ENCODE data around the gene CEP19.

The CEP19 gene

DNA sequence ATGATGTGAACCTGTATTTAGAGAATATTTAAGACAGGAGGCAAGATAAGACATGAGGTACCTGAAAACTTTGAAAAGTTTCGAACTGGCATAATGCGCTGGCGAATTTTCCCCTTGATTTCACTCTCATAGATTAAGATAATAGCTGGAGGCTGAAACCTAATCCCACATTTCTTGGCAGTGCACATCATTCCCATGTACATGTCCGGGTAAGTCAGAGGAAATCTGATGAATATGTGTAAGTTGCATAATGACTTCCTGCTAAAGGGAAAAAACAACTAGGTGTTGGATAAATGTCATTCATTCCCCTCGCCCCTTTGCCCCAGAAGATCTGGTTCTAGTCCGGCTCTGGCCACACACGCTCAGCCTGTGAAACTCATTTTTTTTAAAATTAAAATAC lies 3.6 kb downstream of the CEP19 start:
- DNase-seq (ENCODE audit: low read depth in 2 of 2): no peak

DNA sequence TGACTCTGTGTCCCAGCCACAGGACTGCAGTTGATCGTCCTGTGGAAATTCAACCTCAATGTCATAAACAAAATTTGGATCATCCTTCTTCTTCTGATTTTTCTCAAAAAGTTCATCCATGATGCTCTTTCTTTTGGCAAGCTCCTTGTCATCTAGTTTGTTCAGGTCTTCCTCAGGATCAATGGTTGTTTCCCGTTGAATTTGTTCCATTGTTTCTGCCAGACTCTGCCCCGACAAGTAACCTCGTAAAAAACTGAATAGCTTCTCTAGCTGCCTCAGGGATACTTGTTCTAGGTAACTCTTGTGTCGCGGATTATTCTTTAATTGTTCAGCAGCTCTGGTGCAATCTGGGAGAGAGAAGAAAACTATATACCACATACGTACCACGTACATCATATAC lies 4.5 kb downstream of the CEP19 start:
- no peak for DNase-seq (ENCODE audit: low read depth in 2 of 2)

DNA sequence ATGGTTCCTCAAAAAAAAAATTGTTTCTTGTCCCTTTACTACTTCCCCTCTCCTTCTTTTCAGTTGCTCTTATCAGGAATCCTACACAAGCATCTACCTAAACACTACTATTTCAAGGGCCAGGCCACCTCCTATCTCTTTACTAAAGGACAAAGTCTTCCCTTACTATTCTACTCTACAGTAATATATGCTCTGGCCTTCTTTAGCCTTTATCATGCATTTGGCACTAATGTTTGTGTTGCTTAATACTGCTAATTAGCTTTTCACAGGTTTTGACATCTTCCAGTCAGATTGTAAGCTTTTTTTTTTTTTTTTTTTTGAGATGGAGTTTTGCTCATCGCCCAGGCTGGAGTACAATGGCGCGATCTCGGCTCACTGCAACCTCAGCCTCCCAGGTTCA lies 5.3 kb downstream of the CEP19 start:
- DNase-seq (ENCODE audit: low read depth in 2 of 2): no peak

DNA sequence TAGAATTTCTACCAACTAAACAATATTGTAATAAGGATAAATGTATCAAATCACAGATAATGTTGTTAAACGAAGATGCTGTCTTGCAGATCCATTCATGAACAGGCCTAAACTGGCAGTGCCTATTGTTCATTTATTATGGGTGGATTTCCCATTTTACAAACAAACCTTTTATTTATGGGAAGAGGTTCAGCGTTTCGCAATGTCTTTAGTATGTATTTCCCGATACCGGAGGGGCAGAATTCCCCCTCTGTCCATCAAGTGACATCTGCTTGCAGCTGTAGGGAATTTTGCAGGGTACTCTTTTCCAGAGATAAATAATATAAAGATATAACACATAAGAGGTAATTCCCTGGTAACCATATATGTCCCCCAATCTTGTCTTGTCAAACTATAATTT lies 5.7 kb downstream of the CEP19 start:
- DNase-seq (ENCODE audit: low read depth in 2 of 2): no peak

DNA sequence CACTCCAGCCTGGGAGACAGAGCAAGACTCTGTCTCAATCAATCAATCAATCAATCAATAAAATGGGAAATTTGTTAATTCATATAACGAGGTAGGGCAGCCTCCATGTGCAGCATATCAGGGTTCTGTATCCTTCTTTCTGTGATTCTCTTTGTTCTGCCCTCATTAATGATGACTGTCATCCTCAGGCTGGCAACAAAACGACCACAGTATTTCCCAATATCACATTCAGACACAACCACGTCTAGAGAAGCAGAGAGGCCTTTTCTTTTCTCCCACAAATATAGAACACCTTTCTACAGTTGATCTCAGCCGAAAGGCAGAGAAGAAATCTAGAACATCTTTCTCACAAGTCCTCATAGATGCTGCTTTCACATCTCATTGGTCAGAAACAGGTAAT lies 11.2 kb downstream of the CEP19 start:
- DNase-seq (ENCODE audit: low read depth in 2 of 2): no peak

DNA sequence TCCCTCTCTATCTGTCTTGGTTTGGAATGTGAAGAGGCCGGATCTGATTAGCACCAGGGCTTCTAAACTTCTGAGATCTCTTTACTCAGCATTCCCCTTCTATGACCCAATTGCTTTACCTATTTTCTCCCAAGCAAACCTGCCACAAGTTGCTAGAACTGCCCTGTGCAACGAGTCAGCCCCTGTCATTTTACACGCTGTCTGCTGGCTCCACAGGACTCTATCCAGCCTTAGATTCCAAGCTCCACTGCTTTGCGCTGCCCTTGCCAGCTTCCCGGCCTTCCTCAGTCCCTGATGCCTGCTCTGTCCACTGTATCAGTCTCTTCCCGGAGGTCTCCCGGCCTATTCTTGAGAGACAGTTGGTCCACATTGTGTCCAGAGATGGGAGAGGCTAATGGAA lies 12.3 kb downstream of the CEP19 start:
- DNase-seq (ENCODE audit: low read depth in 2 of 2): no peak

DNA sequence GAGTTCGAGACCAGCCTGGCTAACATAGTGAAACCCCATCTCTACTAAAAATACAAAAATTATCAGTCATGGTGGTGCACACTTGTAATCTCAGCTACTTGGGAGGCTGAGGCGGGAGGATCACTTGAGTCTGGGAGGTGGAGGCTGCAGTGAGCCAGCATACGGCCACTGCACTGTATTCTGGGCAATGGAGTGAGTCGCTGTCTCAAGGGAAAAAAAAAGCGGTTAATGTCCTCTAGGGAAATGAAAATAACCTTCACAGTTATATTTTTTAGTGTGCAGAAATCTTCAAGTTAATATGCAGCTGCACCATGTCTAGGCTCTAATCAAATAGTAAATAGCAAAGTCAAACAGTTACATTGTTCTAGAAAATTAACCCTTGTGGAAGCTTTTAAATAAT lies 14.8 kb downstream of the CEP19 start:
- no peak for DNase-seq (ENCODE audit: low read depth in 2 of 2)

DNA sequence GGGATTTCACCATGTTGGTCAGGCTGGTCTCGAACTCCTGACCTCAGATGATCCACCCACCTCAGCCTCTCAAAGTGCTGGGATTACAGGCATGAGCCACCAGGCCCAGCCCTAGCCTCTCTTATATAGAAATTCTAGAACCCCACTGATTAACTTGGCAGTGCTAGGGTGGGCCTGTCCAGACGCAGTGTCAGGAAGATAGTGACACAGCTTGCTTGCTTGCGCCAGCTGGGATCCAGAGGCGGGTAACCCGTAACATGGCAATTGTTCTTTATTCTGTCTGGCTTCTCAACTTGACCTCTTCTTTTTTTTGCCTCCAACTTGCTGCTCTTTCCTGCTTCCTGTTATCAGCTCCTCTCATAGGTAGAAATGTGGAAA lies 16.2 kb downstream of the CEP19 start:
- DNase-seq (ENCODE audit: low read depth in 2 of 2): no peak

DNA sequence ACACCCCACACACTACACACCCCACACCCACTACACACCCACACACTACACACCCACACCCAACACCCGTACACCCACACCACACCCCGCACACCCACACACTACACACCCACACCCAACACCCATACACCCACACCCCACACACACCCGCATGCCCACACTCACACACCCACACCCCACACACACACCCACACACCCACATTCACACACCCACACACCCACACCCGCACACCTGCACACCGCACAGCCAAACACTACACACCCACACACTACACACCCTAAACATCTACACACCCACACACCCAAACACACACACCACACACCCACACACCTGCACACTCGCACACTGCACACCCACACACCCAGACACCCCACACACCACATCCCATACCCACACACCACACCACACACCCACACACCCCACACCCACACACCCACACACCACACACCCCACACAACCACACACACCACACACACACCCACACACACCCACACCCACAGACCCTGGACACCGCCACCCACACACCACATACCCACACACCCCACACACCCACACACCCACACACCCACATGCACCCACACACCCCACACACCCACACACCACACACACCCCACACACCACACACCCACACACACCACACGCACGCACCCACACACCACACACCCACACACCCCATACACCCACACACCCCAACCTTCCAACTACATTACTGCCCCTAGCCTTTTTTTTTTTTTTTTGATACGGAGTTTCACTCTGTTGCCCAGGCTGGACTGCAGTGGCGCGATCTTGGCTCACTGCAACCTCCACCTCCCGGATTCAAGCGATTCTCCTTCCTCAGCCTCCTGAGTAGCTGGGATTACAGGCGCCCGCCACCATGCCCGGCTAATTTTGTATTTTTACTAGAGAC lies 16.9 kb downstream of the CEP19 start:
- DNase-seq (ENCODE audit: low read depth in 2 of 2): peak in 1 of 2 experiments; percentile 17

DNA sequence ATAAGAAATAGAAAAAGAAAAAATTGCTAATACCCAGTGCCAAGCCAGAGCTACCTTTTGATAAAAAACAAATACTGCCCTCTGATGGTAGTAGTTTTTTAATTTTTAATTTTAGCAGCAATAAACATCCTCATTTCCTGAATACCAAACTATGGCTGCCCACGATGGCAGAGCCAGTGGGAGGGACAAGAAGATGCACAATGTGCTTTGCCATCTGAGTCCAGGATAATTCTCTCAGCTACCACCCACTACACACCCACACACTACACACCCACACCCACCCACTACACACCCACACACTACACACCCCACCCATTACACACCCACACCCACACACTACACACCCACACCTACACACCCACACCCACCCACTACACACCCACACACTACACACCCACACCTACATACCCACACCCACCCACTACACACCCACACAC lies 17.8 kb downstream of the CEP19 start:
- DNase-seq (ENCODE audit: low read depth in 2 of 2): no peak

DNA sequence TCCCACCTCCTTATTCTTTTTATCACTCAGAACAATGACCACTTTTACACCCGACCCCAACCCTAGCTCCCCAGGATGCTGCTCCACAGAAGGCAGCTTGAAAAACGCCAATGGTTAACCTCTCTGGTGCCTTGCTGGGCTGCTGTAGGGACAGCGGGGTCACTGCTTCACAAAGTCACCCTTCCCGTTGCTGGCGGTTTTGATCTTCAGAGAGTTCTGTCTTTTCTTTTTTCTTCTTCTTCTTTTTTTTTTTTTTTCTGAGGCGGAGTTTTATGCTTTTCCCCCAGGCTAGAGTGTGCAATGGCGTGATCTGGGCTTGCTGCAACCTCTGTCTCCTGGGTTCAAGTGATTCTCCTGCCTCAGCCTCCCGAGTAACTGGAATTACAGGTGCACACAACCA lies 20.7 kb downstream of the CEP19 start:
- DNase-seq (ENCODE audit: low read depth in 2 of 2): no peak

DNA sequence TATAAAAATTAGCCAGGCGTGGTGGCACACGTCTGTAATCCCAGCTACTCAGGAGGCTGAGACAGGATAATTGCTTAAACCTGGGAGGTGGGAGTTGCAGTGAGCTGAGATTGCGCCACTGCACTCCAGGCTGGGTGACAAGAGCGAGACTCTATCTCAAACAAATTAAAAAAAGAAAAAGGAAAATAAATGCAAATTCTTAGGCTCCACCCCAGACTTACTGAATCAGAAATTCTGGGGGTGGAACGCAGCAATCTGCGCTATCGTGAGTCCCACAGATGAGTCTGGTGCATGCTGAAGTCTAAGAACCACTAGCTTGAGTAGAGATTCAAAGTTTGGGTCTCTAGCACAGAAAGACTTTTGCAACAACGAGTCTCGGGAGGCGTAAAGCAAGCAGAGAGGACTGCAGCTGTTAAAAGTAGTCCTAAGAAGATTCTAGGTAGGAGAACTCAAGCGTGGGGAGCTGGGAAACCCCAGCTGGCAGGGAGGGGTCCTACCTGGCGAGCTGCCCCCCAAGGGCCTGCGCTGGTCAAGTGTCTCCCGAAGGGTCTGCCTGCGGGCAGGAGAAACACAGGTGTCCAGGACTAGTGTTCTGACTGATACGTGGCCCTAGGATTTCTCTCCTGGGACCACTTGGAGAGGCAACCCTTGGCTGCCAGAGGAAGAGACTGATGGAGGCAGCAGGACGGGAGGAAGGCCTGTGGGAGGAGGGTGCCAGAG lies 21.9 kb downstream of the CEP19 start:
- DNase-seq (ENCODE audit: low read depth in 2 of 2): no peak

DNA sequence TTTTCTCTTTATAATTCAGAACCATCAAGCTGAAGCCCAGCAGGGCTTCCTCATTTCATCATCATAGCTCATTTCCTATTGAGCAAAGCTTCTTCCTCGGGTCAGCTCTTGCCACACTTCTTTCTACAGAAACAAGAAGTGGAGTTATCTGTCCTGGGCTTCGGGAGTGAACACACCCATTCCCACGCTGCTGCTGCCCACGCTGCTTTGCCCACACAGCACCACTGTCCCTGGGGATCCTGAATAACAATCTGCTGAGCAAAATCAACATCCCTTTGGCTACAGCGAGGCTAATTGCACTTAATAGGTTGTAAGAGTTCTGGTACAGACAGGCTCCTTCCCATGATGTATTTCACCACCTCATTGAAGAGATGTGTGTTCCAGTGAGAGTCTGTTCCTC lies 23.7 kb downstream of the CEP19 start:
- no peak for DNase-seq (ENCODE audit: low read depth in 2 of 2)

DNA sequence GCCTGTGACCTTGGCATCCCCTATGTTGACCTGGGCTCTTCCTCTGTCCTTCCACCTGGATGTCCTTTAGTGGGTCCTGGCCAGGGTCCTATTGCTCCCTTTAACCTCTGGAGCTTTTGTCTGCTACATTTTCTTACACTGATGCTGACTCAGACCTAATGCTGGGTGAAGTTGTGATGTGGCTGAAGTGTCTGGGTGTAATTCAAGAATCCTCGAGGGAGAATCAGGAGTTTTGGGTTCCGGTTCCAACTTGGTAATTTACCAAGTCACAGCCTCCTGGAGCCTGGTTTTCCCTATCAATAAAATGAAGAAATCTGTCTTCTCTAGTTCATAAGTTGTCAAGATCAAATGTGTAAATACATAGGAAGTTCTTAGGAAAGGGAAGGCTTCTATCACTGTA lies 25.6 kb downstream of the CEP19 start:
- DNase-seq (ENCODE audit: low read depth in 2 of 2): no peak

DNA sequence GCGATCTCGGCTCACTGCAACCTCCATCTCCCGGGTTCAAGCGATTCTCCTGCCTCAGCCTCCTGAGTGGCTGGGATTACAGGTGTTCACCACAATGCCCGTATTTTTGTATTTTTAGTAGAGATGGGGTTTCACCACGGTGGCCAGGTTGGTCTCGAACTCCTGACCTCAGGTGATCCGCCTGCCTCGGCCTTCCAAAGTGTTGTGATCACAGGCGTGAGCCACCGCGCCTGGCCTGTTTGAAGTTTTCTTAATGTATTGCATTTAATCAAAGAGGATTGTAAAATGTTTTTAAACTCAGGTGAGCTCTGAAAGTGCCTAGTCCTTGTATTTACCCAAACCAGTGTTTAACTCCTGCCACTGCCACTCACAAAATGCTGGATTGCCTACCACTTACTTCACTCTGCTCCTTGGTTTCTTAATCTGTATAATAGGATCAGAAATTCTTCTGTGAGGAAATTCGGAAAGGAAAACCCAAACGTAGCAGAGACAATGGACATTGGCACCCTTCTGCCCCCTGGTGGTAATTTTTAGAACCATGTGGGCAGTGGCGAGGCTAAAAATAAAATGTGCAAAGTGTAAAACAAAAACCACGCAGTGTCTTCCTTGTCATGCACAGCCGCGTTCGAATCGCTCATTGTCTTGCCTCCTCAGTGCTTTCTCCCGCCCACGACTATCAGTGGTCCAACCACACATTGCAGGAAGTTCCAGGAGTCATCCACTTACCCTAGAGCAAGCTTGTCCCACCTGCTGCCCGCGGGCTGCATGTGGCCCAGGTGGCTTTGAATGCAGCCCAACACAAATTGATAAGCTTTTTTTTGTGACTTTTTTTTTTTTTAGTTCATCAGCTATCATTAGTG lies 27.3 kb downstream of the CEP19 start:
- DNase-seq (ENCODE audit: low read depth in 2 of 2): peak; percentile 39 to 59

DNA sequence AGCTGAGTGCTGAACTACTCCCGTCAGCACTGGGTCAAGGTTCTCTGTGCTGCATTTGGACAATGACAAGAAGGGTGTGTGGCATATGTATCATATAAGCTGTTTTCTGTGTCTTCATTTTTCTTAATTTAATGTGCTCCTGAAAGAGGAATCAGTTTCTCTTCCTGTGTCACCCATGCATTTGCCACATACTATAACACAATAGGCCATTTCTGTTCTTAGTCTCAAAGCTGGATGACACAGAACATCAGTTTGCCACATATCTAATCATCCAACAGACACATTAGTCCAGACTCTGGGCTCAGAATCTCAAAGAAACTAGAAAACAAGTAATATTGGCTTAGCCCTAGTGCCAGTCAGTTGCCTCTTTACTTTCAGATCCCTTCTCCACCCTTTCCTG lies 34.1 kb downstream of the CEP19 start:
- no peak for DNase-seq (ENCODE audit: low read depth in 2 of 2)

DNA sequence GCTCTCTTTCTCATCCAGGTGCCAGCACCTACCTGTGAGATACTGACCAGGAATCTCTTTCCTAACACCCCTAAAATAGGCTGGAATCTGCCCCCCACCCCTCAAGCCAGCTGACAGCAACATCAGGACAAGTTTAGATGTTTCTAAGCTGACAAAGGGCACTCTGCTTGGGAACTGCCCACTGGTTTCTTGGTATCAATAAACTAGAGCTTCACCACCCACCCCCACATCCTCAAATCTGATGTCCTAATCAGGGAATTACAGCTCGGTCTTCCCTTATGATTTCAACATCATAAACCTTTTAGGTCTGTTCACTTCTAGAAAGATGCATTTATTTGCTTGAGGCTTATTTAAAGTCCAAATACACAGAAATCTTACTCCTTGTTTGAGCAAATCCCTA lies 34.7 kb downstream of the CEP19 start:
- no peak for DNase-seq (ENCODE audit: low read depth in 2 of 2)

DNA sequence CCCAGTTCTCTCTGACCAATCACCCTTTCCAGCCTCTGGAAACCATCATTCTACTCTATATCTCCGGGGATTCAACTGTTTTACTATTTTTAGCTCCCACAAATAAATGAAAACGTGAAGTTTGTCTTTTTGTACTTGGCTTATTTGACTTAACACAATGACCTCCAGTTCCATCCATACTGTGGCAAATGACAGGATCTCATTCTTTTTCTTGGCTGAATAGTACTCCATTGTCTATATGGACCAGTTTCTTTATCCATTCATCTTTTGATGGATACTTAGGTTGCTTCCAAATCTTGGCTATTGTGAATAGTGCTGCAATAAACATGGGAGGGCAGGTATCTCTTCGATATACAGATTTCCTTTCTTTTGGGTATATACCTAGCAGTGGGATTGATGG lies 38.4 kb downstream of the CEP19 start:
- no peak for DNase-seq (ENCODE audit: low read depth in 2 of 2)

DNA sequence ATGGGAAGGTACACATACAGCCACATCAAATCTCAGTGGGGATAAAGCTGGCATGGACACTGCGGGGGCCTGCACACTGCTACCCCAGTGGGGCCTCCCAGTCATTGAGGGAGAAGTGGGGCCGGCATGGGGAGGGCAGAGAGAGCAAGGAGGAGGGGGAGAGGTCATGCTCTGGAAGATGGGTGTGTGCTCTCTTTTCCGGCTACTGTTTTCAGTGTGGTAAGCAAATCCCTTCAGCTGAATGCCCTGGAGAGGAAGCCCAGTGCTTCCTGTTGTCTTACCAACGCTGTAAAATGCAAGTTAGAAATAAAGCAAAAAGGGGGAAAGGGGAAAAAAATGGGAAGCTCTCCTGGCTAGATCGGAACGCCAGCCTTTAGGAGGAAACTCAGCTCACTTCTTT lies 41.7 kb downstream of the CEP19 start:
- no peak for DNase-seq (ENCODE audit: low read depth in 2 of 2)

DNA sequence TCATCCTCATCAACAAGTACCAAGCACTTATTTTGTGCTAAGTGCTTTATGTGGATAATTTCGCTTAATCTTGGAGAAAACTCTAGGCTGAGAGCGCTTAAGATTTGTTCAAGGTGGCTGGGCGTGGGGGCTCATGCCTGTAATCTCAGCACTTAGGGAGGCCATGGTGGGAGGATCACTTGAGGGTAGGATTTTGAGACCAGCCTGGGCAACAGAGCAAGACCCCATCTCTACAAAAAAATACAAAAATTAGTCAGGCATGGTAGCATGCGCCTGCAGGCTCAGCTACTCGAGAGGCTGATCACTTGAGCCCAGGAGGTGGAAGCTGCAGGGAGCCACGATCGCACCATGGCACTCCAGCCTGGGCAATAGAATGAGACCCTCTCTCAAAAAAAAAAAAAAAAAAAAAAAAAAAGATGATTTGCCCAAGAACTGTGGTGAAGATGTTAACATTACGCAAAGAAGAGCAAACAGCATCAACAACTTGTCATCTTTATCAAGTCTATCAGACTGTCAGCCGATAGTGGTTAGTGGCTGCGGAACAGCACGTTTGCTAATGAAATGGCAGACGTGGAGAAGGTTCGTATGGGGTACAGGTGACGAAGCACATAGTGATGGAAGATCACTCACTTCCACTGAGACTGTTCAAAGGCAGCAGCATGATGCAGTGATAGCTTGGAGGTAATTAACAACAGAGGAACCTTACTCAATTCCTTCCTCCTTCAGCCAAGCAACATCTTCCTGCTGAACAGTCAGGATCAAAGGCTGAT lies 44.8 kb downstream of the CEP19 start:
- DNase-seq (ENCODE audit: low read depth in 2 of 2): no peak

DNA sequence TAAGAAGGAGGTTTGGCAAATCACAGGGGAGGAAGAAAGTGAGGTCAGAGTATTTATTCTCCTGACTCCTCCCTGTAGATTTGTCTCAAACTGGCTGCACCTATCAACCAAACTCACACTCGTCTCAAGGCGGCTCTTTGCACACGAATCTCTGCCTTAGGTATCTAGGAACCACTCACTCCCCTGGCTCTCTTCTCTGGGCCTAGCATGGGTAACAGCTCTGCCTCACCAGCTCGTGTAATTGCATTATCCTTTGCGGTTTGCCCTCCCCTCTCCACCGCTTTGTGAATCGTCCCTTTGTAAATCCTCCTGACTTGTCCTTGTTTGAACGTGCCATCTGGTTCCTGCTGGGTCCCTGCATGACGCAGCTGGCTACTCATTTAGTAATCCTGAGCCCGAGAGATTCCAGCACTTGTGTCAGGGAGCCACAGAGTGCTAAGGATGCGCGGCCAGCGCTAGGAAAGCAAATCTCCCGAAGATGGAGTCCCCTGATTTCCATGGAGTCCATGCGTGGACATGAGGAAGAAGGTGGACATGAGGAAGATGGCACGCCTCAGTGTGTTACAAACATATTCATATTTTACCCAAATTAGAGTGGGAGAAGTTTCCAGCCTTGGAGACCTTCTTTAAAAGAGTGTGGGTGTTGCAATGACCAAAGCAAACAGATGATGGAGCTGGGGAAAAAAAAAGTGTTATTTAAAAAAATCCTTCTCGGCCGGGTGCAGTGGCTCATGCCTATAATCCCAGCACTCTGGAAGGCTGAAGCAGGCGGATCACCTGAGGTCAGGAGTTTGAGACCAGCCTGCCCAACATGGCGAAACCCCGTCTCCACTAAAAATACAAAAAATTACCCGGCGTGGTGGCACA lies 45.8 kb downstream of the CEP19 start:
- no peak for DNase-seq (ENCODE audit: low read depth in 2 of 2)
